Caco-2 (cell line): ENCODE results near the gene DCXR. TPM values are rescaled to one million over a fixed set of nuclear protein-coding genes. Genes with fewer than 3 reads are reported as not detected.

ENCODE experiments used
- BruUV-seq: library from RNA; stranded (reverse); fragments of 400-500 nt; replicated peaks from 2 replicates; lab custom pipeline; 2021; lab: Mats Ljungman, UMichigan
- CTCF ChIA-PET: fragments of 300-600 bp; sonication (Branson Sonifier 250); formaldehyde crosslinking; loops from one replicate; lab custom pipeline; 2022; ENCODE audit warnings: antibody characterized with exemption; lab: Charles Lee
- POLR2A ChIA-PET: fragments of 300-600 bp; sonication (Branson Sonifier 250); formaldehyde crosslinking; loops from one replicate; lab custom pipeline; 2022; ENCODE audit warnings: antibody characterized with exemption; lab: Charles Lee
- DNase-seq, 2 experiments: peaks; one replicate each; pipeline versions ENCODE4 v3.0.0 to v3.0.0-alpha.2; 2020 to 2022
- H3K27me3 ChIP-seq: replicated peaks from 2 replicates; pipeline ENCODE4 v1.6.0; 2011; ENCODE audit warnings: low read length; ENCODE audit not compliant: control insufficient read depth, insufficient read depth
- H3K36me3 ChIP-seq: 2 replicates; pipeline ENCODE4 v1.5.1; 2011; ENCODE audit warnings: low read length; ENCODE audit not compliant: control insufficient read depth, insufficient read depth
- H3K4me1 ChIP-seq: fragments of 250-450 bp; sonication (Bioruptor Pico); 2 replicates; pipeline ENCODE4 v1.5.1; 2020; ENCODE audit warnings: mild to moderate bottlenecking
- H3K4me3 ChIP-seq: 2 replicates; pipeline ENCODE4 v1.5.1; 2011; ENCODE audit warnings: low read depth, mild to moderate bottlenecking, control low read depth, low read length
- H3K9me3 ChIP-seq: fragments of 250-450 bp; sonication (Bioruptor Pico); 2 replicates; pipeline ENCODE4 v1.5.1; 2020; ENCODE audit warnings: mild to moderate bottlenecking, moderate library complexity
- H3K27ac Mint-ChIP-seq: one replicate; pipeline ENCODE4 v1.8.0; 2022; ENCODE audit warnings: mixed read lengths; ENCODE audit not compliant: unreplicated experiment
- H3K27me3 Mint-ChIP-seq: one replicate; pipeline ENCODE4 v1.8.0; 2022; ENCODE audit warnings: mixed read lengths; ENCODE audit not compliant: insufficient read depth, unreplicated experiment
- H3K36me3 Mint-ChIP-seq: one replicate; pipeline ENCODE4 v1.8.0; 2022; ENCODE audit warnings: mild to moderate bottlenecking, mixed read lengths; ENCODE audit not compliant: insufficient read depth, unreplicated experiment
- H3K4me1 Mint-ChIP-seq: one replicate; pipeline ENCODE4 v1.8.0; 2022; ENCODE audit warnings: low read depth, mixed read lengths; ENCODE audit not compliant: unreplicated experiment
- H3K4me3 Mint-ChIP-seq: one replicate; pipeline ENCODE4 v1.8.0; 2022; ENCODE audit warnings: mild to moderate bottlenecking, moderate library complexity, mixed read lengths; ENCODE audit not compliant: unreplicated experiment
- H3K9me3 Mint-ChIP-seq: one replicate; pipeline ENCODE4 v1.8.0; 2022; ENCODE audit warnings: mixed read lengths; ENCODE audit not compliant: unreplicated experiment
- intact Hi-C: fragments of 100-400 bp; cut with micrococcal nuclease; formaldehyde crosslinking; loops from one replicate; pipeline ENCODE4 v1.10.0; 2022; ENCODE audit not compliant: unreplicated experiment
- total RNA-seq: library from RNA; stranded (reverse); gene quantifications from 2 replicates; pipeline ENCODE4 v1.2.3, GENCODE V29; 2022
- TF ChIP-seq, protein P1 (sequence below), 2 experiments: fragments of 200-600 bp in 1 of 2; IDR thresholded peaks; 1 replicate in 1 of 2; 2 replicates in 1 of 2; pipeline versions ENCODE4 v1.5.1 to v1.8.0; 2011 to 2022; ENCODE audit warnings: antibody characterized with exemption in 1 of 2, control low read depth in 1 of 2, inconsistent platforms in 1 of 2, low read depth in 1 of 2, low read length in 1 of 2, mild to moderate bottlenecking in 1 of 2, moderate library complexity in 1 of 2; ENCODE audit not compliant: insufficient read depth in 1 of 2, severe bottlenecking in 1 of 2, unreplicated experiment in 1 of 2

Gene DCXR
- total RNA-seq, 1 experiment from 2014 or later: 197 TPM

DNA sequence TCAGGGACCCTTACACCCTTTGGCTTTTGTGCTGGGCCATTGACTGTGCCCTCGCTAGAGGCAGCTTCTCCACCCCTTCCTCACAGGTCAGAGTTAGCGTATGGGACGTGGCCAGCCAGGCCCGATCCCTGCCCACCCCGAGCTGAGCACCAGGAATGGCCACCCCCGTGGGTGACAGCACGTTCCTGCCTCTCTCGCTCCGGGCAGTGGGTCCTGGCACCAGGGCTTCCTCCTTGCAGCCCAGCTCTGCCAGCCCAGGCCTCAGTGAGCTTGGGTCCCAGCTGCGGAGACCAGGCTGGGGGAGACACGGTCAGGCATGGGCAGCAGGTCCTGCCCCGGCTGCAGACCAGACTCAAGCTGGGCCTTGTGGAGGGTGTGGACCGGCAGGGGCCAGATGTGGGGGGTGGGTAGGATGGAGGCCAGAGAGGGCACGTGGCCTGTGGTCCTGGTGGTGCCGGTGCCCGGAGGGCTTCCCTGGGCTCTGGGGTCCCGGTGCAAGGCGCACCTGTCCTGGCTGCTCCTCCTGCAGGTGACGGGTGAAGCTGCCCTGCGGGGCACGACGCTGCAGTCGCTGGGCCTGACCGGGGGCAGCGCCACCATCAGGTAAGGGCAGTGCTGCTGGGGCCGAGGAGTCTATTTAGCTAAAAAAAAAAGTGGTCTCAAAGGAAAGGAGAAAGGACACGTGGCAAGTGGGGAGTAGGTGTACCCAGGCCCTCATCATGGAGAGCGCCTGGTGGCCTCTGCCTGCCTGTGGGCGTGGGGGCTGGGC, 41.9 kb downstream of the DCXR start:
- H3K36me3 Mint-ChIP-seq: peaks cover 16% of the 10 kb centered on the region
- ChIA-PET POLR2A (interaction anchor here (0.5 kb wide), 1 partner anchor 79 kb away, joined by 9 read pairs; no protein-coding TSS in a partner anchor), CTCF (interaction anchor here (0.6 to 3.3 kb wide), 5 partner anchors 25 to 138 kb away, joined by 4 to 13 read pairs (median 5); partner anchors contain the start of genes CENPX, LRRC45 and MAFG)
- Histone ChIP-seq H3K27me3 (no peaks in the 10 kb centered on the region), H3K4me1 (peaks cover 18% of the 10 kb centered on the region; the same call in 1 of the 2 replicates), H3K36me3 (no peaks in the 10 kb centered on the region), H3K4me3 (peak overlapping the region; percentile 34), H3K9me3 (no peaks in the 10 kb centered on the region)
- intact Hi-C loops: no loop called here
- TF ChIP-seq, protein P1, sequence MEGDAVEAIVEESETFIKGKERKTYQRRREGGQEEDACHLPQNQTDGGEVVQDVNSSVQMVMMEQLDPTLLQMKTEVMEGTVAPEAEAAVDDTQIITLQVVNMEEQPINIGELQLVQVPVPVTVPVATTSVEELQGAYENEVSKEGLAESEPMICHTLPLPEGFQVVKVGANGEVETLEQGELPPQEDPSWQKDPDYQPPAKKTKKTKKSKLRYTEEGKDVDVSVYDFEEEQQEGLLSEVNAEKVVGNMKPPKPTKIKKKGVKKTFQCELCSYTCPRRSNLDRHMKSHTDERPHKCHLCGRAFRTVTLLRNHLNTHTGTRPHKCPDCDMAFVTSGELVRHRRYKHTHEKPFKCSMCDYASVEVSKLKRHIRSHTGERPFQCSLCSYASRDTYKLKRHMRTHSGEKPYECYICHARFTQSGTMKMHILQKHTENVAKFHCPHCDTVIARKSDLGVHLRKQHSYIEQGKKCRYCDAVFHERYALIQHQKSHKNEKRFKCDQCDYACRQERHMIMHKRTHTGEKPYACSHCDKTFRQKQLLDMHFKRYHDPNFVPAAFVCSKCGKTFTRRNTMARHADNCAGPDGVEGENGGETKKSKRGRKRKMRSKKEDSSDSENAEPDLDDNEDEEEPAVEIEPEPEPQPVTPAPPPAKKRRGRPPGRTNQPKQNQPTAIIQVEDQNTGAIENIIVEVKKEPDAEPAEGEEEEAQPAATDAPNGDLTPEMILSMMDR (IDR thresholded peaks at IDR 0.05; ENCODE audit: insufficient read depth in 1 of 2, low read depth in 1 of 2, low read length in 1 of 2, severe bottlenecking in 1 of 2, unreplicated experiment in 1 of 2): no peak
- no peaks in the 10 kb centered on the region for H3K27me3 Mint-ChIP-seq
- DNase-seq: no peak
- BruUV-seq: no TSS peak
- peak overlapping the region; percentile 82 for H3K4me3 Mint-ChIP-seq
- peaks cover 4% of the 10 kb centered on the region for H3K4me1 Mint-ChIP-seq
- peak overlapping the region; percentile 71 for H3K27ac Mint-ChIP-seq
- no peaks in the 10 kb centered on the region for H3K9me3 Mint-ChIP-seq

GRCh38 chr17:81994593-81995462, 42.7 kb downstream of the DCXR start:
- TF ChIP-seq, protein P1 (IDR thresholded peaks at IDR 0.05; ENCODE audit: insufficient read depth in 1 of 2, low read depth in 1 of 2, low read length in 1 of 2, severe bottlenecking in 1 of 2, unreplicated experiment in 1 of 2): no peak
- CTCF ChIA-PET: interaction anchor here (0.6 to 3.3 kb wide), 3 partner anchors 26 to 139 kb away, joined by 5 to 13 read pairs (median 9); no protein-coding TSS in a partner anchor
- intact Hi-C loops: no loop called here
- H3K4me3 Mint-ChIP-seq: no peak overlapping the region
- no peak overlapping the region for H3K4me3 ChIP-seq
- peaks cover 11% of the 10 kb centered on the region for H3K36me3 Mint-ChIP-seq
- no peaks in the 10 kb centered on the region for H3K9me3 ChIP-seq
- no peak overlapping the region for H3K27ac Mint-ChIP-seq
- peaks cover 6% of the 10 kb centered on the region for H3K4me1 Mint-ChIP-seq
- peaks cover 18% of the 10 kb centered on the region; the same call in 1 of the 2 replicates for H3K4me1 ChIP-seq
- no peaks in the 10 kb centered on the region for H3K27me3 ChIP-seq
- no peaks in the 10 kb centered on the region for H3K36me3 ChIP-seq
- POLR2A ChIA-PET: interaction anchor here (0.5 kb wide), 1 partner anchor 78 kb away, joined by 9 read pairs; no protein-coding TSS in a partner anchor
- no peak for DNase-seq
- H3K9me3 Mint-ChIP-seq: no peaks in the 10 kb centered on the region
- no peaks in the 10 kb centered on the region for H3K27me3 Mint-ChIP-seq
- BruUV-seq: no TSS peak
